ENCODE results near the gene OR51V1. TPM values are rescaled to one million over a fixed set of nuclear protein-coding genes. Genes with fewer than 3 reads are reported as not detected.

The OR51V1 gene
- total and polyA plus RNA-seq, 8 donors: not detected

- no peak for DNase-seq
- Histone ChIP-seq H3K4me3 (no peak overlapping the region), H3K27me3 (no peaks in the 10 kb centered on the region), H3K36me3 (no peaks in the 10 kb centered on the region), H3K27ac (no peak overlapping the region), H3K9me3 (no peaks in the 10 kb centered on the region), H3K4me1 (no peaks in the 10 kb centered on the region)
- TF ChIP-seq CTCF (IDR thresholded peaks at IDR 0.05): no peak
- intact Hi-C loops (cut with DNase I; ENCODE audit: low total_unique reads): no loop called here
- 78 to 86% (median 84%) methylated on average over 1 of the region's 1 CpG for WGBS, 5 donors
These were observed 32.8 kb upstream of the OR51V1 start for GRCh38 chr11:5233307-5233706.

- WGBS, 5 donors: 90 to 100% (median 96%) methylated on average over 2 of the region's 2 CpGs
- DNase-seq: no peak
- intact Hi-C loops (cut with DNase I; ENCODE audit: low total_unique reads): no loop called here
These were observed 32.3 kb upstream of the OR51V1 start for GRCh38 chr11:5232821-5233220.

GRCh38 chr11:5232176-5232575 lies 31.7 kb upstream of the OR51V1 start:
- no peak for DNase-seq
- no peak for TF ChIP-seq POLR2A (IDR thresholded peaks at IDR 0.05)
- no peak for TF ChIP-seq CTCF (IDR thresholded peaks at IDR 0.05)
- no peak for TF ChIP-seq EP300 (IDR thresholded peaks at IDR 0.05)
- TF ChIP-seq POLR2AphosphoS5 (IDR thresholded peaks at IDR 0.05): no peak
- no peak overlapping the region for H3K4me3 ChIP-seq
- H3K27ac ChIP-seq: no peak overlapping the region
- no peaks in the 10 kb centered on the region for H3K36me3 ChIP-seq
- no peaks in the 10 kb centered on the region for H3K27me3 ChIP-seq
- WGBS, 5 donors: 65 to 75% (median 68%) methylated on average over 3 of the region's 3 CpGs
- H3K4me1 ChIP-seq: no peaks in the 10 kb centered on the region
- H3K9me3 ChIP-seq: no peaks in the 10 kb centered on the region
- intact Hi-C loops (cut with DNase I; ENCODE audit: low total_unique reads): no loop called here

More at GRCh38 chr11:5232821-5233220, 32.3 kb upstream of the OR51V1 start:
- no peaks in the 10 kb centered on the region for H3K4me1 ChIP-seq
- no peak for TF ChIP-seq EP300 (IDR thresholded peaks at IDR 0.05)
- no peak for TF ChIP-seq POLR2A (IDR thresholded peaks at IDR 0.05)
- TF ChIP-seq CTCF (IDR thresholded peaks at IDR 0.05): no peak
- no peak for TF ChIP-seq POLR2AphosphoS5 (IDR thresholded peaks at IDR 0.05)
- H3K27me3 ChIP-seq: no peaks in the 10 kb centered on the region
- H3K36me3 ChIP-seq: no peaks in the 10 kb centered on the region
- no peak overlapping the region for H3K27ac ChIP-seq
- H3K9me3 ChIP-seq: no peaks in the 10 kb centered on the region
- H3K4me3 ChIP-seq: no peak overlapping the region

GRCh38 chr11:5231111-5231510 lies 30.6 kb upstream of the OR51V1 start:
- Histone ChIP-seq H3K4me3 (no peak overlapping the region), H3K36me3 (no peaks in the 10 kb centered on the region), H3K4me1 (no peaks in the 10 kb centered on the region), H3K27me3 (no peaks in the 10 kb centered on the region), H3K27ac (no peak overlapping the region), H3K9me3 (no peaks in the 10 kb centered on the region)
- DNase-seq: no peak
- WGBS, 5 donors: 74 to 87% (median 84%) methylated on average over 2 of the region's 2 CpGs
- TF ChIP-seq EP300 (IDR thresholded peaks at IDR 0.05) (no peak), CTCF (IDR thresholded peaks at IDR 0.05) (no peak), POLR2AphosphoS5 (IDR thresholded peaks at IDR 0.05) (no peak), POLR2A (IDR thresholded peaks at IDR 0.05) (no peak)
- intact Hi-C loops (cut with DNase I; ENCODE audit: low total_unique reads): no loop called here
